Measurements from ENCODE around the gene RFX8. TPM values are rescaled to one million over a fixed set of nuclear protein-coding genes. Genes with fewer than 3 reads are reported as not detected.

Gene RFX8
- total RNA-seq, 2 donors from 2014 or later, result not detected

DNA sequence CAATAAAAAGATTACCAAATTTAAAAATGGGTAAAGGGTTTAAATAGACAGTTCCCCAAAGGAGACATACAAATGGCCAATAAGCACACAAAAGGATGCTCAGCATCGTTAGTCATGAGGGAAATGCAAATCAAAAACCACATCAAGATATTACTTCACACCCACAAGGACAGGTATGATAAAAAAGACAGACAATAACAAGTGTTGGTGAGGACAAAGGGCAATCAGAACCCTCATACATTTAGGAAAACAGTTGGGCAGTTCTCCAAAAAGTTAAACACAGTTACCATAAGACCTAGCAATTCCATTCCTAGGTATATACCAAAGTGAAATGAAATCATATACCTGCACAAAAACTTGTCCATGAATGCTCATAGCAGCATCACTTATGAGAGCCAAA is 102.1 kb downstream of the RFX8 start:
- no peaks in the 10 kb centered on the region for H3K4me1 ChIP-seq (ENCODE audit: control insufficient read depth, insufficient read depth, low read length)
- H3K36me3 ChIP-seq (ENCODE audit: control insufficient read depth, insufficient read depth, low read length), result no peaks in the 10 kb centered on the region
- DNase-seq, result no peak
- H3K27ac ChIP-seq (ENCODE audit: low read depth, low read length), result no peak overlapping the region
- H3K27me3 Mint-ChIP-seq (ENCODE audit: insufficient read depth), result peaks cover 35% of the 10 kb centered on the region
- H3K4me3 ChIP-seq (ENCODE audit: low read length), result no peak overlapping the region
- peaks cover 43% of the 10 kb centered on the region for H3K27me3 ChIP-seq (ENCODE audit: control insufficient read depth, insufficient read depth, low read length, poor library complexity, severe bottlenecking)
- H3K36me3 Mint-ChIP-seq (ENCODE audit: low read depth), result no peaks in the 10 kb centered on the region
- peaks cover 5% of the 10 kb centered on the region for H3K9me3 Mint-ChIP-seq
- H3K9ac ChIP-seq (ENCODE audit: extremely low read depth, low read length, poor library complexity, severe bottlenecking), result no peak overlapping the region
- no peak overlapping the region for H3K4me3 Mint-ChIP-seq
- no peaks in the 10 kb centered on the region for H3K9me3 ChIP-seq (ENCODE audit: control insufficient read depth, low read length)
- WGBS, 2 experiments (ENCODE audit: insufficient coverage in 1 of 2, insufficient read length in 1 of 2), result 92% methylated on average over 1 of the region's 1 CpG; no CpG with 5 or more reads in 1 of the 2 experiments
- no peaks in the 10 kb centered on the region for H3K4me1 Mint-ChIP-seq
- TF ChIP-seq, protein P1, sequence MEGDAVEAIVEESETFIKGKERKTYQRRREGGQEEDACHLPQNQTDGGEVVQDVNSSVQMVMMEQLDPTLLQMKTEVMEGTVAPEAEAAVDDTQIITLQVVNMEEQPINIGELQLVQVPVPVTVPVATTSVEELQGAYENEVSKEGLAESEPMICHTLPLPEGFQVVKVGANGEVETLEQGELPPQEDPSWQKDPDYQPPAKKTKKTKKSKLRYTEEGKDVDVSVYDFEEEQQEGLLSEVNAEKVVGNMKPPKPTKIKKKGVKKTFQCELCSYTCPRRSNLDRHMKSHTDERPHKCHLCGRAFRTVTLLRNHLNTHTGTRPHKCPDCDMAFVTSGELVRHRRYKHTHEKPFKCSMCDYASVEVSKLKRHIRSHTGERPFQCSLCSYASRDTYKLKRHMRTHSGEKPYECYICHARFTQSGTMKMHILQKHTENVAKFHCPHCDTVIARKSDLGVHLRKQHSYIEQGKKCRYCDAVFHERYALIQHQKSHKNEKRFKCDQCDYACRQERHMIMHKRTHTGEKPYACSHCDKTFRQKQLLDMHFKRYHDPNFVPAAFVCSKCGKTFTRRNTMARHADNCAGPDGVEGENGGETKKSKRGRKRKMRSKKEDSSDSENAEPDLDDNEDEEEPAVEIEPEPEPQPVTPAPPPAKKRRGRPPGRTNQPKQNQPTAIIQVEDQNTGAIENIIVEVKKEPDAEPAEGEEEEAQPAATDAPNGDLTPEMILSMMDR (conservative IDR thresholded peaks at IDR 0.05), result no peak
- H3K27ac Mint-ChIP-seq, result no peak overlapping the region

DNA sequence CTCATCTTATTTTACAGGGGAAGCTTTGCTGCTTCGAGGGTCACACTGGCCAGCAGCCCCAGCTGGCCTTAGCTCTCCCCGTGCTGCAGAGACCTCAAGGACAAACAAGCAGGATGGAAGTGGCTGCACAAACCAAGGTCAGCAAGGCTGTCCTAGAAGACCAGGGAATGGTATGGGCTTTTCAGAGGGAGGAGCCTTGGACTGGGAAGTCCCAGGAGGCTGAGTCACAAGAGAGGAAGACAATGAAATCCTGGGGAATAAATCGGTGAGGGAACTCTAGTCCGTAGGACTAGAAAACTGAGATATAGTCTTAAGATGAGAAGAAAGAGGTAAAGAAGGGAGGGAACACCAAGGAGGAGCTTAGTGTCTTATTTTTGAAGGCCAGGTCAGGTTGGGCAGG is 103.3 kb downstream of the RFX8 start:
- no peak overlapping the region for H3K4me3 ChIP-seq (ENCODE audit: low read length)
- 80 to 88% methylated on average over 4 of the region's 4 CpGs for WGBS, 2 experiments (ENCODE audit: insufficient coverage in 1 of 2, insufficient read length in 1 of 2)
- Mint-ChIP-seq H3K27ac (no peak overlapping the region), H3K4me1 (no peaks in the 10 kb centered on the region), H3K36me3 (ENCODE audit: low read depth) (no peaks in the 10 kb centered on the region), H3K9me3 (peaks cover 5% of the 10 kb centered on the region), H3K27me3 (ENCODE audit: insufficient read depth) (peaks cover 40% of the 10 kb centered on the region), H3K4me3 (no peak overlapping the region)
- H3K36me3 ChIP-seq (ENCODE audit: control insufficient read depth, insufficient read depth, low read length), result no peaks in the 10 kb centered on the region
- no peaks in the 10 kb centered on the region for H3K4me1 ChIP-seq (ENCODE audit: control insufficient read depth, insufficient read depth, low read length)
- H3K27ac ChIP-seq (ENCODE audit: low read depth, low read length), result no peak overlapping the region
- no peaks in the 10 kb centered on the region for H3K9me3 ChIP-seq (ENCODE audit: control insufficient read depth, low read length)
- no peak for DNase-seq
- no peak overlapping the region for H3K9ac ChIP-seq (ENCODE audit: extremely low read depth, low read length, poor library complexity, severe bottlenecking)
- TF ChIP-seq, protein P1 (conservative IDR thresholded peaks at IDR 0.05), result no peak
- peaks cover 47% of the 10 kb centered on the region for H3K27me3 ChIP-seq (ENCODE audit: control insufficient read depth, insufficient read depth, low read length, poor library complexity, severe bottlenecking)

DNA sequence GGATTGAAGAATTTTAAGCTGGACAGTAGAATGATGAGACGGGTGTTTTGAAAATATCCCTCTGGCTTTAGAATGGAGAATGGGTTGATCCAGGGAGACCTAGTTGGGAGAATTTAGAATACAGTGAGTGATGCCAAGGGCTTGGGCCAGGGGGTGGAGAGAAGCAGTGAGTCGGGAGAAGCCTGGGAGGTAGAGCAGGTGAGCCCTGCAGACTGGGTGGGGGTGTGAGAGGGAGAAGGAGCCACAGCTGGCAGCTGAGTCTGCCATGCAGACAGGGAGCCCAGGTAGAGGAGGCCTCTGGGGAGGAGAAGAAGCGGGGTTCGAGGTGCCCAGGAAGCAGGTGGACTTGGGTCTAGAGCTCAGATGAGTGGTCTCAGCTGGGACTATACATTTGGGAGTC is 105.8 kb downstream of the RFX8 start:
- no peaks in the 10 kb centered on the region for H3K9me3 ChIP-seq (ENCODE audit: control insufficient read depth, low read length)
- H3K27ac Mint-ChIP-seq, result no peak overlapping the region
- H3K4me1 ChIP-seq (ENCODE audit: control insufficient read depth, insufficient read depth, low read length), result no peaks in the 10 kb centered on the region
- no peak overlapping the region for H3K9ac ChIP-seq (ENCODE audit: extremely low read depth, low read length, poor library complexity, severe bottlenecking)
- H3K4me3 ChIP-seq (ENCODE audit: low read length), result no peak overlapping the region
- H3K27me3 ChIP-seq (ENCODE audit: control insufficient read depth, insufficient read depth, low read length, poor library complexity, severe bottlenecking), result peaks cover 71% of the 10 kb centered on the region
- no peak overlapping the region for H3K4me3 Mint-ChIP-seq
- H3K36me3 ChIP-seq (ENCODE audit: control insufficient read depth, insufficient read depth, low read length), result no peaks in the 10 kb centered on the region
- H3K27ac ChIP-seq (ENCODE audit: low read depth, low read length), result no peak overlapping the region
- H3K4me1 Mint-ChIP-seq, result no peaks in the 10 kb centered on the region
- TF ChIP-seq, protein P1 (conservative IDR thresholded peaks at IDR 0.05), result no peak
- no peak for DNase-seq
- H3K9me3 Mint-ChIP-seq, result peaks cover 5% of the 10 kb centered on the region
- 92 to 100% methylated on average over 4 of the region's 4 CpGs for WGBS, 2 experiments (ENCODE audit: insufficient coverage in 1 of 2, insufficient read length in 1 of 2)
- no peaks in the 10 kb centered on the region for H3K36me3 Mint-ChIP-seq (ENCODE audit: low read depth)
- peaks cover 64% of the 10 kb centered on the region for H3K27me3 Mint-ChIP-seq (ENCODE audit: insufficient read depth)

Measured in endodermal cell (in vitro differentiated cells).